Ureter (tissue), 1 donor: Measurements from ENCODE around the gene CDIP1. TPM values are rescaled to one million over a fixed set of nuclear protein-coding genes. Genes with fewer than 3 reads are reported as not detected.

Source experiments
- DNase-seq: peaks from one replicate; pipeline ENCODE4 v3.0.0-alpha.2; 2020; ENCODE audit warnings: low spot score
- total RNA-seq: library from RNA; stranded (reverse); gene quantifications from one replicate; pipeline ENCODE4 v1.2.4, GENCODE V29; 2023
- donor health status: DM: yes; HTN: yes; CAD: no.

Gene CDIP1
- total RNA-seq, 1 donor from 2014 or later = 32.4 TPM

GRCh38 chr16:4514606-4515005, 24.0 kb downstream of the CDIP1 start:
- no peak for DNase-seq

- no peak for DNase-seq
Observed at GRCh38 chr16:4513881-4514280, 24.7 kb downstream of the CDIP1 start.

- no peak for DNase-seq
Observed at GRCh38 chr16:4513086-4513860, 25.3 kb downstream of the CDIP1 start.

- DNase-seq = no peak
Observed at GRCh38 chr16:4512473-4512872, 26.1 kb downstream of the CDIP1 start.

- peak; percentile 70 for DNase-seq
Observed at GRCh38 chr16:4511441-4512082, 27.0 kb downstream of the CDIP1 start.

- no peak for DNase-seq
Observed at GRCh38 chr16:4510747-4511426, 27.7 kb downstream of the CDIP1 start.

- no peak for DNase-seq
Observed at GRCh38 chr16:4510131-4510530, 28.4 kb downstream of the CDIP1 start.

- DNase-seq = no peak
Observed at GRCh38 chr16:4509420-4509819, 29.2 kb downstream of the CDIP1 start.

GRCh38 chr16:4508806-4509205, 29.8 kb downstream of the CDIP1 start:
- DNase-seq = no peak

GRCh38 chr16:4507588-4508345, 30.8 kb downstream of the CDIP1 start:
- DNase-seq = no peak

GRCh38 chr16:4506450-4506849, 32.1 kb downstream of the CDIP1 start:
- DNase-seq = peak; percentile 72

GRCh38 chr16:4505356-4506147, 33.0 kb downstream of the CDIP1 start:
- no peak for DNase-seq

GRCh38 chr16:4501071-4501478, 37.5 kb downstream of the CDIP1 start:
- DNase-seq = no peak

GRCh38 chr16:4500272-4500671, 38.3 kb downstream of the CDIP1 start:
- DNase-seq = no peak

GRCh38 chr16:4499196-4499555, 39.4 kb downstream of the CDIP1 start:
- no peak for DNase-seq

- no peak for DNase-seq
Observed at GRCh38 chr16:4498546-4499195, 39.9 kb downstream of the CDIP1 start.

- no peak for DNase-seq
Observed at GRCh38 chr16:4496305-4496704, 42.3 kb downstream of the CDIP1 start.

GRCh38 chr16:4495766-4496165, 42.8 kb downstream of the CDIP1 start:
- no peak for DNase-seq

GRCh38 chr16:4494746-4495490, 43.7 kb downstream of the CDIP1 start:
- no peak for DNase-seq

GRCh38 chr16:4491898-4492297, 46.7 kb downstream of the CDIP1 start:
- DNase-seq = no peak
